GM21717 (cell line): ENCODE data around the gene IL36A.

Experiments
- ATAC-seq: cut with Tn5 transposase; IDR thresholded peaks from one replicate; pipeline ENCODE4 v1.9.1; 2021; ENCODE audit warnings: mild to moderate bottlenecking, moderate library complexity; ENCODE audit not compliant: unreplicated experiment

IL36A gene, protein sequence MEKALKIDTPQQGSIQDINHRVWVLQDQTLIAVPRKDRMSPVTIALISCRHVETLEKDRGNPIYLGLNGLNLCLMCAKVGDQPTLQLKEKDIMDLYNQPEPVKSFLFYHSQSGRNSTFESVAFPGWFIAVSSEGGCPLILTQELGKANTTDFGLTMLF

DNA sequence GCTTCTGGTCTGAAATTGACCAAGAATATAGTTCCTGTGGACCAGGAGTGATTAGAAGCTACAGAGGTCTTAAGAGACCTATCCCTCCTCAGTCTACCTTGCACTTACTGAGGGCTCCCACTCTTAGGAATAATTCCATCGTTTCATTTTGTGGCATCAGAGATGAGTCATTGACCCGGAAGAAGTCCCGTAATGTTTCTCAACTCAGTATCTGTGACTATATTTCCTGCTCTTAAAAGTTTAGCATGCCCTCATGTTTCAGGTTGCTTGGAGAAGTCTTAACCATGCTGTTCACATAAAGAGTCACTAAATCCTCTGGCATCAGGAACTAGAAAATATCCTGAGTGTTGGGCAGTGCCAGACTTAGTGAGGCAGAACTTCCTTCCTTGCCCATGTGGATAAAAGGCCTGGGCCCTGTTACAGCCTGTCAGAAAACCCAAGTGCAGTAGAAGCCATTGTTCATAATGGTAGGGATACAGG is at the start of gene IL36A:
TSS of gene IL36A (plus strand) at position 430 of the 480 bp plus-strand sequence. CDS start 413 bp downstream, outside the sequence.
- ATAC-seq, result no peak

DNA sequence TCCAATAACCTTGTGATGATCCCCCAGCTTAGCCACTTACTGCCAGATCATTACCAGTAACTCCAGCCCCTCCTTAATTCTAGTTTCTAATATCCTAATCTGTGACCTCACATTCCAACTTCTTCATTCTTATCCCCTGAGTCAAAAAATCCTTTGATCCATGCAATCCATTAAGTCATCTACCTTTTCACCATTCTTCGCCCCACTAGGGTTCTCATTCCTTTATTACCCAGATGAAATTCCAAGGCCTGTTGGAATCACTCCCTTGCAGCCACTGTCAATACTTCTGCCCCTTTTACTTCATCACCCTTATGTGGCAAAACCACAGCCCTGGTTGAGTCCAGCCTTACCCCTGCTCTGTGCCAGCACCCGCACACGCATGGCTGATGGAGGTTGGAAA is 47.7 kb upstream of the IL36A start:
- ATAC-seq, result no peak

DNA sequence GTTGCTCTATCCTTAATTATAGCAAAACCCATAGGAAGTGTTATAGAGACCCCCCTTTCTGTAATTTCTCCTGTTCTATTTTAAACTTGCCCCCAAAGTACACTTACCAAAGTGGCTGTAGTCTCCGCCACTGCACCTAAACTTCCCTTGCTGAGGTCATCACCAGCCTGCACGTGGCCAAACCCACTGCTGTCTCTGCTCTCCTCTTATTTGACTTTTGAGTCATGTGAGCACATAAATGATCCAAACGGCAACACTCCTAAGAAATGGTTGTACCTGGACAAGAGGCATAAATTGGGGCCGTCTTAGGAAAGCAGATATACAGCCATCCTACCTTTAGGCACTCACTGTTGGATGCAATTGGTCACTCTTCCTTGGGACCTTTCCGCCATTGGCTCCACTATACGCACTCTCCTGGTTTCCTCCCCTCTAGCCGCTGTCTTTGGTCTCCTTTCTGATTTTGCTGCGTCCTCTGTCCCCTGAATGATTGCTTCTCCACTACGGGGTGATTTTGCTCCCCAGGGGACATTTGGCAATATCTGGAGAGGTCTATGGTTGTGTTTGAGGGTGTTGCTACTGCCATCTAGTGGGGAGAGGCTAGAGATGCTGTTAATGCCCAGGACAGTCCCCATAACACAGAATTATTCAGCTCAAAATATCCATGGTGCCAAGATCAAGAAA is 46.7 kb upstream of the IL36A start:
- no peak for ATAC-seq

DNA sequence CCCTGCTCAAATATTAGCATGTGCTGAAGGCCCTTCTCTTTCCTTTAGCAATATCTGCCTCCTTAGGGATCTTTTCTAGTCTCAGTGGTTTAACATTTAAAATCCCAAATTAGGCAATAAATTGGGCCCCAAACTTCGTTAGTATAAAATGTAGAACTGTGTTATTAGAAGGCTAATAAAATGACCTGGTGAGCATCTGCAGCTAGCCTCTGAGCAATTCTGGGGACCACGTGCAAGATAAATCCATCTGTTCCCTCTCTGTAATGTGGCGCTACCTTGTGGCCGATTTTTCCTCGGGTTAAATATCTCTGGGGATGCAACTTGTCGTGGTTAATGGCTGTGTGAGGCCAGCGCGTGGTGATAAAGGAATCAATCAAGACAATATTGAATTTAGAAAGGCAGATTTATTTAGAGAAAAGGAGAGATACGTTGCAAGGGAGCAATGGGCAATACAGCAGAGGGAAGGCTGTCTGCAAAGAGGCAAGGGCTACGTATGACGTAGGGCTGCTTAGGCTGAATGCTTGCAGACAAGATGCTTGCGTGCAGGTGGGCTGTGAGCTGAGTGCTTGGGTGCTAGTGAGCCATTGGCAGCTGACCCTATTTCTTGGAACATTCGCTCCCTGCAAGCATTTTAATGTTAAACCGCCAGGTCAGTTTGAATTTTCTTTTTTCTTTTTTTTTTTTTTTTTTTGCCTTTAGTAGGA is 46.0 kb upstream of the IL36A start:
- no peak for ATAC-seq

DNA sequence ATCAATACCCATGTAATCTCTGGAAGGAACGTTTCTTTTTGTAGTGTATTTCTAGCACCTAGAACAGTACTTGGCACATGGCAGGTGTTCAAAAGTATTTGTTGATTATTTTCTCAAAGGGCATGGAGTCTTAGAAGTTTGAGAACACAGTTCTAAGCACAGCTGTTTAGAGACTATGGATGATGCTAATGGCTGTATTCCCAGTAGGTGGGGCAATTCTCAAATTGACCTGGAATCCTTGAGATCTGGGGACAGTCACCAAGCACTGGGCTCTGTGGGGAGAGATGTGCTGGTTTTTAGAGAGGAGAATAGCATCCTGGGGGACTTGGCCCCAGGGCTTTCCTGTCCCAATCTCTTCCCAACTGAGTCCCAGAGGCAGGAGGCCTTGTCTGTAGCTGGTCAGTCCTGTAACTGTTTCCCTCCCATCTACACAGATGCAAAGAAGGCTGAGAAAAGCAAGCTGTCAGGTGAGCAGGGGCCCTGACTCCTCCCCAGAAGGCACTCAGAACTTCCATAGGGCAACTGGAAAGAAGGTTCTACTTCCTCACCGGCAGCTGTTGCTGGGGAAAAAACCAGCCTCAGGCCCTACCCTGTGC is 44.9 kb upstream of the IL36A start:
- no peak for ATAC-seq

DNA sequence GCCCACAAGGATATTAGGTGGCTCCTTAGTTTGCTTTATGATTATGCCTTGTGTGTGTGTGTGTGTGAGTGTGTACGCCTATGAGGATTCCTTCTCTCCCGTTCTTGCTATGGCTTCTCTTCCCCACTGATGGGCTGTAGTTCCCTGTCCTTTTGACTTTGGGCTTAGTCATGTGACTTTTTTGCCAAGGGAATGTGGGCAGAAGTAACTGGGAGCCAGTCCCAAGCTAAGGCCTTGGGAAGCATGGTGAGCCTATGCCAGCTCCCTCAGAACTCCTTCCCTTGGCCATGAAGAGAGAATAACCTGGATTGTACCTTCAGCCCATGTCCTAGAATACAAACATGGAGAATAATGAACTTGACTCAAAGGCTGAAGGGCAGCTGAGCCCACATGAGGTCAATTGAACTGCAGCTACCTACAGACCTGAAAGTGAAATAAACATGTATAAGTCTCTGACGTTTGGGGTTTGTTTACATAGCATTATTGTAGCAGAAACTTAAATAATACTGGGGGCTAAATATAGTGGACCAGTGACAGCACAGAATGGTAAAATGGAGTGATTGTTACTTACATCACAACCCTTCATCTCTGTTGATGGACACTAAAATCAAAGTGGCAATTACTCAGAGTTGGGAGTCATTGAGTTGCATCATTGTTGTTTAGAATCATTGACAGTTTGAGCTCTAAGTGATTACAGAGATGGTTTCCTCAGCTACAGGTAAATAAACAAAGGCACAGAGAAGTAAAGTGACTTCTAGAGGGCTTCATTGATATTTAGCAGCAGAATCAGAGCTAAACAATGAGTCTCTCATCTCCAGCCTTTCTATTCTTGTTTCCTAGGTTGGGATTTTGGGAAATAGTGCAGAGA is 42.7 kb upstream of the IL36A start:
- ATAC-seq, result no peak

DNA sequence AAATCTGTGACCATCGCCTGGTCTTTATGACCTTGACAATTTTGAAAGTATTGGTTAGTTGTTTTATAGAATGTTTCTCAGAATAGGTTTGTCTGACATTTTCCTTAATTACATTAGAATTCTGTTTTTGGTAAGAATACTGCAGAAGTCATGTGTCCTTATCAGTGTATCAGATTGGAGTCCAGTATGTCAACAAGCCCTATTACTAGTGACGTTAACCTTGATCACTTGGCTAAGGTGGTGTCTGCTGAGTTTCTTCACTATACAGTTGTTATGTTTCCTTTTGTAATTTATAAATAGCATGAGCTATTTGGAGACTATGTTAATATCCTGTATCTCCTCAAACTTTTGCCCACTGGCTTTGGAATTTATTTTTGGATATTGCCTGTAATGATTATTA is 38.2 kb upstream of the IL36A start:
- no peak for ATAC-seq

DNA sequence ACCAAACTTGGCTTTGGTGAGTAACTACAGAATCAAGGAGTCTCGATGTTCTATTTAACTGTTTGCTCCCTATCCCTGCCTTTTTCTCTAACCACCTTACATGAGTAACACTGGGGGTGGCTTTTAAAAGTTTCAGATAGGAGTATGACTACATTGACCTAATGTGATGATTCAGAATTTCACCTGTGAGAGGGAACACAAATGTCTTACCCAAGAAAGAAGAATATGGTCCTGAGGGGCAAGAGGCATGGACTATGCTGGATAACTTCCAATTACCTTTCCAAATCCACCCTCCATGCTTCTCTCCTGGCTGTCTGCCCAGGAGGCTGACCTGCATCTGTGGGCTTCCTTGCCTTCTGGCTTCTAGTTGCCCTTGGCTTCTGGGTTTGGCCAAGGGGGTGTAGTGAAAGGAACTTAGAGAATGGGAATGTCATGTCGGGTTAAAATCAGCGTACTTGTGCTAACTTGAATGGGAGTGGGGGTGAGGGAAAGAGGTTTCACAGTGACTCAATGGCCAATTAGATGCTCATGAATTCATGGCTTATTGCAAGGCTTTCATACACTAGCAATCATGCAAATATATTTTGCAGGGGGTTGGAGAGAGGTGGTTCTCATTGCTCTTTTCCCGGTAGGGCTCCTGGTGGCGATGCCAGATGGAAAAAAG is 32.7 kb upstream of the IL36A start:
- ATAC-seq, result no peak

DNA sequence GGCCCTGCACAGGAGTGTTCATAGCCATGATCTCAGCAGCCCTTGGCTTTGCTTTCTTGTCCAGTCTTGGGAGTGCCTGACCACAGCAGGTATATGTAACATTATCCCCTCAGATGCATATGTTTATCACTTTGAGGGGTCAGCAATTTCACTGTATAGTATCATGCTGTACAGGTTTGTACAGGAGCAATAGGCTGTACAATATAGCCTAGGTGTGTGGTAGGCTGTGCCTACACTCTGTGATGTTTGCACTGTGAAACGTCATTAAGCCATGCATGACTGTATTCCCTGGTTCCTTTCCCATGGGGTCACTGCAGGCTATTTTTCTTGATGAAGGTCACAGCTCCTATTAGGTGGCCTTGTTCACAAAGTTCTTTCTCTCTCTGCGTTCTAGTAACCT is 32.1 kb upstream of the IL36A start:
- ATAC-seq, result no peak

DNA sequence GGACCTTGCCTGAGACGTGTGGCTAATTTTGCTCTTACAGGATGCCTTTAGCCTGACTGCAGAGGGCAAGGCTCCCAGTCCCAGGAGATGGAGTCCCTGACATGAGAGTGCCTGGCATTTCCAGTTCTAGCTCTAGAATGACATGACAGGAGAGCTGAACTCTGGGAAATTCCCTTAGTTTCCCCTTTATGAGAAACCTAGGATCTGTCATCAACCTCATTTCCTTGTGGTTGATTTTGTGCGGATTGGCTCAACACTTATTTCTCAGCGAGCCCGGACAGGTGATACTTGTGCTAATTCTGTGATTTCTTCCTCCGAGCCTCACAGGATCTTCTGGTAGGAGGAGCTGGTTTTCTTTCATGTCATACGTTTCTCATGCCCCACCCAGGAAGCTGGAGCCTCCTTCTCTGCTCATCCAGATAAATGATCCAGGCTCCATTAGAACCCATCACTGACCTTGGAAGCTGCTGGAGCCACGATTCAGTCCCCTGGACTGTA is 27.7 kb upstream of the IL36A start, which contains the start of gene IL36G:
TSS of gene IL36G (plus strand) at position 448 of the 498 bp plus-strand sequence. CDS start 633 bp downstream, outside the sequence.
- no peak for ATAC-seq

DNA sequence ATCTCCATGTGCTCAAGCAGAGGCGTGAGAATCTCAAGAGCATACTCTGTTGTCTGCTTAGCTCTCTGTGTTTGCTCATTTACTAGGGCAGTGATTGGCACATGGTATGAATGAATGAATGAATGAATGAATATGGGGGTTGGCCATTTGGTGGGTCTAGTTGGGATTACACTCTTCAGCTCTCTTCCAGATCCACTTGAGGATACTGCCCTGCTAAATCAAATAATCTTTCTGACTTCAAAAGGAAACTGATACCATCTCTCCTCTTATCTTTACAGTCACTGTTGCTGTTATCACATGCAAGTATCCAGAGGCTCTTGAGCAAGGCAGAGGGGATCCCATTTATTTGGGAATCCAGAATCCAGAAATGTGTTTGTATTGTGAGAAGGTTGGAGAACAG is 25.5 kb upstream of the IL36A start:
- no peak for ATAC-seq

DNA sequence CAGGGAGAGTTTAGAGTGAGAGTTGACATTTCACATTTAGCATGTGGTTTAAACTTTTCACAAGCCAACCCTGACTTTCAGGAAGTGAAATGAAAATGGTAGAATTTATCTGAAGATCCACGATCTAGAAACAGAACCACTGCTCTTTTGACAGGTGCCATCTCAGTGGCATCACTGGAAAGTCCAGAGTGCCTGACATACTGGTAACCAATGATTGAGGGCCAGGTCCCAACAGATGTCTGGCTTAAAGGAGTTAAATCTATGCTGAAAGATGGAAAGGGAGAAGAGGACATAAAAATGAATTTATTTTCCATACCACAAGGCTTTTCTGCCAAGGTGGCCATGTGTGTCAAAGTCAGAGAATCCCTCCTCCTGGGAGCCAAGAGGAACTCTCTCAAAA is 24.7 kb upstream of the IL36A start:
- no peak for ATAC-seq

DNA sequence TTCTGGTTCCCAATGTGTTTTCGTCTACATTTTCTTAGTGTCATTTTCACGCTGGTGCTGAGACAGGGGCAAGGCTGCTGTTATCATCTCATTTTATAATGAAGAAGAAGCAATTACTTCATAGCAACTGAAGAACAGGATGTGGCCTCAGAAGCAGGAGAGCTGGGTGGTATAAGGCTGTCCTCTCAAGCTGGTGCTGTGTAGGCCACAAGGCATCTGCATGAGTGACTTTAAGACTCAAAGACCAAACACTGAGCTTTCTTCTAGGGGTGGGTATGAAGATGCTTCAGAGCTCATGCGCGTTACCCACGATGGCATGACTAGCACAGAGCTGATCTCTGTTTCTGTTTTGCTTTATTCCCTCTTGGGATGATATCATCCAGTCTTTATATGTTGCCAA is 20.2 kb upstream of the IL36A start:
- ATAC-seq, result no peak

DNA sequence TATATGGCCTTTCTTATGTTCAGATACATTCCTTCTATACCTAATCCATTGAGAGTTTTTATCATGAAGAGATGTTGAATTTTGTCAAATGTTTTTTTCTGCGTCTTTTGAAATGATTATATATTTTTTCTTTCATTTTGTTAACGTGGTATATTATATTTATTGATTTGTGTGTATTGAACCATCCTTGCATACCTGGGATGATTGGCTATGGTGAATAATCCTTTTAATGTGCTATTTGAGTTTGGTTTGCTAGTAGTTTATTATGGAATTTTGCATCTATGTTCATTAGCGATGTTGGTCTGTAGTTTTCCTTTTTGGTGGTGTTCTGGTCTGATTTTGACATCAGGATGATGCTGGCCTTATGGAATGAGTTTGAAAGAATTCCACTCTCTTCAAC is 15.6 kb upstream of the IL36A start:
- no peak for ATAC-seq

DNA sequence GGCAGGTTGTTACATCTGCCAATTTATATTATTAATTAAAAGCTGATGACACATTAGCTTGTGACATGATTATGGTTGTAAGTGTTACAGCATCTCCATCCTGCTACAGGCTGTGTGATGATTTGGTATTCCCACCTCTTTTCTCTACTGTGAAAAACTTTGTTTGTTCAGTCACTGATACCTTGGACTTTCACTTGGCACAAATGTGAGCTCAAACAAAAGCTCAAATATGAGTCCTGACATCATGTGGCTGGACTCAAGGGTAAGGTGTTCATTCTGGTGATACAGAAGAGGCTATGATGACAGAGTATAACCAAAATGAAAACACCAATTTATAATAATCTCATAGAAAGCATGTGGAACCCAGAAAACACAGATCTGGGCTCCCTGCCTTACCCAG is 11.4 kb upstream of the IL36A start:
- ATAC-seq, result no peak

DNA sequence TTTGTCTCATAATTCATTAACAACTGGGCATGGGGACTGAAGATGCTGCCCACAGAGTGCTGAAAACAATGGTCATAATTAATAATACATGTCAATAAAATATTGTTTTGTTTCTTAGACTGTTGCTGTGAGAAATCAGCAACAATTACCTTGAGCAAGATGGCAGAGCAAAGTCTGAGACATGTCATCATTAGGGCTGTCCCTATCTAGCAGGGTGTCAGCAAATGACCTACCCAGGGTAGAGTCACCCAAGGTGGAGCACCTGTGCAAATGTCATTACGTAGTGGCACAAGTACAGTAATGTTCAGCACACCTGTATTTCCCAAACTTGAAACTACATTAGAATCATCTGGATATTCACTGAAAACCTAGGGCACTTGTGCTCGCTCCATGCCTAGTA is 10.6 kb upstream of the IL36A start:
- ATAC-seq, result no peak

DNA sequence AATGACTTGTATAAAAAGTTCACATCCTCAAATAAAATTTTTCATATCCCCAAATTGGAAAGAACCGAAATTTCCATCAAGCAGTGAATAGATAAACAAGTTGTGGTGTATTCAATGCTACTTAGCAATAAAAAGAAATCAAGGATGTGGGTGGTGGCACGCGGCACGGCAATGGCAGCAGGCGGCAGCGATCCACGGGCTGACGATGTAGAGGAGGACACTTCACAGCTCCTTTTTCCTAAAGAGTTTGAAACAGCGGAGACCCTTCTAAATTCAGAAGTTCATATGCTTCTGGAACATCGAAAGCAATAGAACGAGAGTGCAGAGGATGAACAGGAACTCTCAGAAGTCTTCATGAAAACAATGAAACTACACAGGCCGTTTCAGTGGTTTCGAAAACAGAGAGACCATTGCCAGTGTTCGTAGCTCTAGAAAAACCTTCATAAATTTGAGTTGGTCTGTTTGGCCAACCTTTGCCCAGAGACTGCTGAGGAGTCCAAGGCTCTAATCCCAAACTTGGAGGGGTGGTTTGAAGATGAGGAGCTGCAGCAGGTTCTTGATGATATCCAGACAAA is 9.8 kb upstream of the IL36A start:
- no peak for ATAC-seq

DNA sequence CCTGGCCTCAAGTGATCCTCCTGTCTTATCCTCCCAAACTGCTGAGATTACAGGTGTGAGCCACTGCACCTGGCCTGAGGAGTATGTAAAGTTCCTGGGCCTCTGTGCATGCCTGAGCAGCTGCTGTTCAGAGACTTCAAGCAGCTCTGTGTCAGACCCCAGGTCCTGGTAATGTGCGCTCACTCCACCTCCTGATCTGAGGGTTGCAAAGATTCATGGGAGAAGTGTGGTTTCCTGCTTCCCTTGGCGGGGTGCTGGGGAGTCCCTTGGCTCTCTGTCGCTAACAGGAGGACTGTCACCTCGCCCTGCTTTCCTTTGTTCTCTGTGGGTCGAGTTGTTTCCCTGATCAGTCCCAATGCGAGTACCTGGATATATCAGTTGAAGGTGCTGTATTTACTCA is 8.6 kb upstream of the IL36A start:
- no peak for ATAC-seq

DNA sequence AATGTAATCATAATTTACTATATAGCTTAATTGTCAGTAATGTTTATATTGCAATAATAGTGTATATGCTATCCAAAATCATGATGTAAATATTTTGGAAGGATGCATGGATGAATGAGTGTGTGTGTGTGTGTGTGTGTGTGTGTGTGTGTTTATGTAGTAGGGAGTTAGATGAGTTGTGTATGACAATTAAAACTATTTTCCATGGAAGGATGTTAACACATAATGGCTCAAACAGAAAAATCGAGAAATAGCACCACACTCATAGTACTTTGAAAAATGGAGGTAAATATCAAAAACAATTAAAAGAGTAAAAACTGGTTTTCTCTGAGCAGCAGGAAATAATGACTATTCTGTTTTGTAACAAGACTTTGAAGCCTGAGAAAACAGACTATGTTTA is 8.1 kb upstream of the IL36A start:
- ATAC-seq, result no peak

DNA sequence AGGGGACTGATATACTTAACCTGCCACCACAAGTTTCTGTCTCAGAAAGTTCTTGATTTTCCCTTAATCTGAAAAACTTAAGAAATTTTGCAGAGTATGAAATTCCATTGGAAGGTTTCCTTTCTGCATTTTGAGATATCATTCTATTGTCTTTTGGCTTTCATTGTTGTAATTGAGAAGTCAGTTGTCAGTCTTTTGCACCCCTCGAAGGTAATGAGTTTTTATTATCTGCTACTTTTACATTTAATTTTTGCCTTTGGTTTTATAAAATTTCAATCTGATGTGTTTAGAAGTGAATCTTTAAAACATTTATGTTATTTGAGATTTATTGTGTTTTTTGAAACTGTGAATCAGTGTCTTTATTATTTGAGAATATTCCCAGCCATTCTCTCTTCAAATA is 4.8 kb upstream of the IL36A start:
- ATAC-seq, result no peak
